Activated gamma-delta T cell (primary cell): ENCODE data around the gene CCL24.
"Not testable (repeated sequence)": the region's sequence is repeated elsewhere in the genome, so short reads cannot be mapped to it uniquely, and the experiment has no call there.

Experiments
- DNase-seq: peaks from one replicate; lab custom pipeline; 2025; lab: John Stamatoyannopoulos, UW
- total RNA-seq, 2 donors: gene quantifications; one replicate each; lab custom pipeline; 2026; lab: John Stamatoyannopoulos, UW

CCL24 gene, protein sequence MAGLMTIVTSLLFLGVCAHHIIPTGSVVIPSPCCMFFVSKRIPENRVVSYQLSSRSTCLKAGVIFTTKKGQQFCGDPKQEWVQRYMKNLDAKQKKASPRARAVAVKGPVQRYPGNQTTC
- 0 reads per million in 2 donors for total RNA-seq

DNA sequence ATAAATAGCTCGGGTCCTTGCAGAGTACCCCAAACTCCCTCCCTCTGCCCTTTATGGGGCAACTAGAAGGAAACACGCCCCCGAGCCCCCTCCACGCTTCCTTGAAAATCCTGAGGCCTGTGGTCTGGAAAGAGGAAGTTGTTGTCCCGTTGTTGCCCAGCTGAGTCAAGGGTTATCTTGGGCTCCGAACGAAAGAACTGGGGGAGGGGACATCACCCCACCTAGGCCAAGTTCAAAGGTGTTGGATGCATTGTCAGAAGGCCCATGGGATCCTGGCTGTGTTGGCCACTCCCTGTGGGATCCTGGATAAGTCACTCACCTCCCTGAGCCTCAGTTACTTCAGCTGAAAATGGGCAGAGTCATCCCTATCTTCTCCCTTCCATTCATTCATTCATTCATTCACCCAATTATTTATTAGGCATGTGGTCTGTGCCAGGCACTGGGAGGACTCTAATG lies at the start of gene CCL24:
TSS of gene CCL24 (minus strand) at position 26 of the 456 bp plus-strand sequence. CDS start 91 bp downstream, outside the sequence.
- DNase-seq, result no peak

DNA sequence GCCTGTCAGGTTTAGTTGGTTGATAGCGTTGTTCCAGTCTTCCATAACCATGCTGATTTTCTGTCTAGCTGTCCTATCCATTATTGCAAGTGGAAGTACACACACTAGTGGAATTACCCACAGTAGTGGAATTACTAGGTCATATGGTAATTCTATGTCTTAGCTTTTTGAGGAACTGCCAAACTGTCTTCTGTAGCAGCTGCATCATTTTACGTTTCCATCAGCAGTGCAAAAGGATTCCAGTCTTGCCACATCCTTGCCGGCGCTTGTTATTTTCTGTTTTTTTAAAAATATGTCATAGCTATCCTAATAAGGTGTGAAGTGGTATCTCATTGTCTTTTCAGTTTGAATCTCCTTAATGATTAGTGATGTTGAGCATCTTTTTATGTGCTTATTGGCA lies 48.0 kb upstream of the CCL24 start:
- no peak for DNase-seq

DNA sequence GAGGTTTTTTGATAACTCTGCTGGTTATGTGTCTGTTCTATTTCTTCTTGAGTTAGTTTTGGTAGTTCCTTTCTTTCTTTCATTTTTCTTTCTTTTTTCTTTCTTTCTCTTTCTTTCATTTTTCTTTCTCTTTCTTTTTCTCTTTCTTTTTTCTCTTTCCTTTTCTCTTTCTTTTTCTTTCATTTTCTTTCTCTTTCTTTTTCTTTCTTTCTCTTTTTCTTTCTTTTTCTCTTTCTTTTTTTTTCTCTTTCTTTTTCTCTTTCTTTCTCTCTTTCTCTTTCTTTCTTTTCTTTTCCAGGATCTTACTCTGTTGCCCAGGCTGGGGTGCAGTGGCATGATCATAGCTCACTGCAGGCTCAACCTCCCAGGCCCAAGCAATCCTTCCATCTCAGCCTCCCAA lies 44.8 kb upstream of the CCL24 start:
- DNase-seq, result no peak

DNA sequence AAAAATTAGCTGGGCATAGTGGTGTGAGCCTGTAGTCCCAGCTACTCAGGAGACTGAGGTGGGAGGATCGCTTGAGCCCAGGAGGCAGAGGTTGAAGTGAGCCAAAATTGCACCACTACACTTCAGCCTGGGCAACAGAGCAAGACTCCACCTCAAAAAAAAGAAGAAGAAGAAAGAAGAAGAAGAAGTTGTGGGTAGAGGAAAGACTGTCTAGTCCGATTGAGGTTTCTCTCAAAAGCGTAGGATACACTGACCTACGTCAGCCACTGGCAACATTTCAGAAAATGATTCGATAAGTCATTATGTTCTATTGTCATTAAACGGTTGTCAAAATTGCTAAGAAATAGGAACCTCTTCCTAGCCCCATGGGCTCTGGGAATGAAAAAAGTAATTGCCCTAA lies 42.9 kb upstream of the CCL24 start:
- DNase-seq, result no peak

DNA sequence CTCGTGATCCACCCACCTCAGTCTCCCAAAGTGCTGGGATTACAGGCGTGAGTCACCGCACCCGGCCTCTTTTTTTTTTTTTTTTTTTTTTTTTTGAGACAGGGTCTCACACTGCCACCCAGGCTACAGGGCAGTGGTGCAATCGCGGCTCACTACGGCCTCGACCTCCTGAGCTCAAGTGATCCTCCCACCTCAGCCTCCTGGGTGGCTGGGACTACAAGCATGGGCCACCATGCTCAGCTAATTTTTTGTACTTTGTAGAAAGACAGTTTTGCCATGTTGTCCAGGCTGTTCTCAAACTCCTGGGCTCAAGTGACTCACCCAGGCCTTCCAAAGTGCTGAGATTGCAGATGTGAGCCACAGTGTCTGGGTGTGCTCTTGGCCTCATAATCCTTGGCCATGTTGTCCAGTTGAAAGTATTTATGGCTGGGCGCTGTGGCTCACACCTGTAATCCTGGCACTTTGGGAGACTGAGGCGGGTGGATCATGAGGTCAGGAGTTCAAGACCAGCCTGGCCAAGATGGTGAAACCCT lies 41.3 kb upstream of the CCL24 start:
- not testable (repeated sequence) for DNase-seq

DNA sequence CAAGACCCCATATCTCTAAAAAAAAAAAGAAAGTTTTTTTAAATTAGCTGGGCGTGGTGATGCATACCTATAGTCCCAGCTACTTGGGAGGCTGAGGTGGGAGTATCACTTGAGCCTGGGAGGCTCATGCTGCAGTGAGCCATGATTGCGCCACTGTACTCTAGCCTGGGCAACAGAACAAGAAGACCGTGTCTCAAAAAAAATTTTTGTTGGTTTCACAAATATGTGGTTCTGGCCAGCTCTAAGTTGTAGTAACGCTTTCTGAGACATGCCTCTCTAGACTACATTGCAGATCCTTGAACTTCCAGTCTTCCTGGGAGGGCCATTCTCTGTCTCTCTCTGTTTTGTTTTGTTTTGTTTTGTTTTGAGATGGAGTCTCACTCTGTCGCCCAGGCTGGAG lies 40.6 kb upstream of the CCL24 start:
- DNase-seq, result no peak

DNA sequence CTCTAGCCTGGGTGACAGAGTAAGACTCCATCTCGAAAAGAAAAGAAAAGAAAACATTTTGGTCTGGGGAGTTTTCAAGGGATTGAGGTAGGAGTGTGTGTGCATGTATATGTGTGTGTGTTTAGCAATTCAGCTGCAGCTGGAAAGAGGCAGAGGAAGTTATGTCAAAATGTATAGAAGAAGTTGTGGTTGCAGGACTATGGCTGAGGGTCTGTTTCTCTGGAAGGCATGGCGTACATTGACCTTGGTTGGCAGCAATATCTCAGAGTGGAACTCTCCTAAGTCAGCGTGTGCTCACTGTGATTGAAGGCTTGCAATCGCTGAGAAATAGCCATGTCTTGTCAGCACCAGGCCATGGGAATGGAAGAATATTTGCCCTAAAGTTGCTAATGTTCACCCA lies 36.6 kb upstream of the CCL24 start:
- DNase-seq, result no peak

DNA sequence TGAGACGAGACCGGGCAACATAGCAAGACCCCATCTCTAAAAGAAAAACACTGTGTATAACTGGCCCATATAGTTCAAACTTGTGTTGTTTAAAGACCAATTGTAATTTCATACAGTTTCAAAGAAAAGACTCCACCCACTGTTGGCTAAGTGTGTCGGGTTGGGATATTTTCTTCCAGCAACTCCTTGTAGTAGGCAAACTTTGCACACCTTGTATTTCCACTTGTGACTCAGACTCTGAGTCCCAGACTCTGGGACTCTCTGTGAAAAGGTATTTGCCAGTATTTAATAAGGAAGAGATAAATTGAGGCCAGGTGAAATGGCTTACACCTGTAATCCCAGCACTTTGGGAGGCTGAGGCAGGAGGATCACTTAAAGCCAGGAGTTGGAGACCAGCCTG lies 36.0 kb upstream of the CCL24 start:
- DNase-seq, result no peak

DNA sequence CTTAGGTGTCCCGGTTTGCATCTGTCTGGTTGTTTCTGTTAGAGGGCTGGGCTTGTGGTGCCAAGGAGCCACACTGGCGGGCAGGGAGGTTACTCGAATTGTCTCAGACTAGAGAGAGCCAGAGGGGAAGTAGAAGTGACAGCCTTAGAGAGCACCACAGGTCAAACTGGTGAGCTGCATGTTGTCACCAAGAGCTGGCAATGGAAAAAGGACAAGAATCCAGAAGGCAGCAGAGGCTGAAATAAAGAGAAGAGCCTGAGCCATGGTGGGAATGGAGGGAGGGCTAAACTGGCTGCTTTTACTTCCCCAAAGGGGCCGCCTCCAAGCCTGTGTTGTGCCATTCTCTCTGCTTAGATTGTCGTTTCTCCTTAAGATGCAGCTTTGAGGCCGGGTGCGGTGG lies 34.1 kb upstream of the CCL24 start:
- no peak for DNase-seq

DNA sequence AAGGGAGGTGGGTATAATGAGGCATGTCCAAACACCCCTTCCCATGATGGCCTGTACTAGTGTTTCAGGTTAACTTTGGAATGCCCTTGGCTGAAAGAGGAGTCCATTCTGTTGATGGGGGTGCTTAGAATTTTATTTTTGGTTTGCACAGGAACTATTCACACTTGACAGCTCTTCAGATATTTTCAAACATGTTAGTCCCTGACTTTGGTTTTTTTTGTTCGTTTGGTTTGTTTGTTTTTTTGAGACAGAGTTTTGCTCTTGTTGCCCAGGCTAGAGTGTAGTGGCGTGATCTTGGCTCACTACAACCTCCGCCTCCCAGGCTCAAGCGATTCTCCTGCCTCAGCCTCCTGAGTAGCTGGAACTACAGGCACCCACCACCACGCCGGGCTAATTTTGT lies 31.5 kb upstream of the CCL24 start:
- not testable (repeated sequence) for DNase-seq

DNA sequence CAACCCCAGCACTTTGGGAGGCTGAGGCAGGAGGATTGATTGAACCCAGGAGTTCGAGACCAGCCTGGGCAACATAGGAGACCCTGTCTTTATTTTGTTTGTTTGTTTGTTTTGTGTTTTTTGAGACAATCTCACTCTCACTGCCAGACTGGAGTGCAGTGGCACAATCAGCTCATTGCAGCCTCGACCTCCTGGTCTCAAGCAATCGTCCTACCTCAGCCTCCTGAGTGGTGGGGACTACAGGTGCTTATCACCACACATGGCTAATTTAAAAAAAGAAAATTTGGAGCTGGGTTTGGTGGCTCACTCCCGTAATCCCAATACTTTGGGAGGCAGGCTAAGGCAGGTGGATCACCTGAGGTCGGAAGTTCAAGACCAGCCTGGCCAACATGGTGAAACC lies 30.6 kb upstream of the CCL24 start:
- DNase-seq, result no peak

DNA sequence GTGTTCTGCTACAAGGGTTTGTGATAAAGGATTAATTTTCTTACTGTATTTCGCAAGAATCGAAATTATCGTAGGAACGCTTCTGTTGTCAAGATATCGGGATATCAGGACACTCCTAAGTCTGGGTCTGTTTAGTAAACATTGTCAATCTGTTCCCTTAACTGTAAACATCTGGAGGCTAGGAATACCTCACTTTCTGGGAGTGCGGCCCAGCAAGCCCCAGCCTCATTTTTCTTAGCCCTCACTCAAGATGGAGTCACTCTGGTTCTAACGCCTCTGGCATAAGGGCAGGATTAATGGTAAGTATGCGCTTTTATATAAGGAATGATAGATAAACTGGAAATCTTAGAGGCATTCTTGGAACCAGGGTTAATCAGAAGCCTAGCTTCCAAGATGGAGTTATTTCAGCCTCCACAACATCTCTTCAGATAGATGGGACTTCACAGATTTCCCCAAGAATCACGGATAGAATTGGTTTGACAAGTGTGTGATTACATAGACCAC lies 30.1 kb upstream of the CCL24 start:
- DNase-seq, result no peak

DNA sequence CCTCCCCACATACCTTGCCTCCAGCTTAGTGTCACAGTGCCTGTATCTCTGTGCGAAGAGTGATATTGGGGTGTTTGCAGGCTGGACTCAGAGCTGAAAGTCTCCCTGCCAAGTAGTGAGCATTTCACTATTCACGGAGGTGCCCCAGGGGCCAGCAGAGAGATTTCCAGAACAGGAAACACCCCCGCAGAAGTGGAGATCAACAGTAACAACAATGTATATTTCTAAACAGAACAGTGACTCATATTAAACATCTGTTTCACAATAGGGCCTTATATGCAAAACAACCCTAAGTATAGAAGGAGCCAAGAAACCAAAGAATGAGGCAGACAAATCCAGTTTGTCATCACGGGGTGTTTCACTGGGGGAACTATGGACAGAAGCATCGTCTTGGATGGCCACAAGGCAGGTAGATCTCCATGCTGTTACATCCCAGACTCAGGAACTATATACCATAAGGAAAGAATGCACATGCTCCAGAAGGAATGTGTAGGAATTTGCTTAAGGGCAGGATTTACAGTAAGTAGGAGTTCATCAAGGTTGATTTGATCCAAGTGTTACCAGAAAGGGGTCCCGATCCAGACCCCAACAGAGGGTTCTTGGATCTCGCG lies 29.3 kb upstream of the CCL24 start:
- no peak for DNase-seq

DNA sequence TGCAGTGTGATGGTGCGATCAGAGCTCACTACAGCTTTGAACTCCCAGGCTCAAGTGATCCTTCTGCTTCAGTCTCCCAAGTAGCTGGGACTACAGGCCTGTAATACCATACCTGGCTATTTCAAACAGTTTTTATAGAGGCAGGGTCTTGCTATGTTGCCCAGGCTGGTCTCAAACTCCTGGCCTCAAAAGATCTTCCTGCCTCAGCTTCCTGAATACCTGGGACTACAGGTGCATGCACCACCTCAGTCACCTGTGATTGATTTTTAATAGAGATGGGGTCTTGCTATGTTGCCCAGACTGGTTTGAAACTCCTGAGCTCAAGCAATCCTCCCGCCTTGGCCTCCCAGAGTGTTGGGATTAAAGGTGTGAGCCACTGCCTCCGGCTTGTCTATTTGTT lies 26.4 kb upstream of the CCL24 start:
- DNase-seq, result no peak

DNA sequence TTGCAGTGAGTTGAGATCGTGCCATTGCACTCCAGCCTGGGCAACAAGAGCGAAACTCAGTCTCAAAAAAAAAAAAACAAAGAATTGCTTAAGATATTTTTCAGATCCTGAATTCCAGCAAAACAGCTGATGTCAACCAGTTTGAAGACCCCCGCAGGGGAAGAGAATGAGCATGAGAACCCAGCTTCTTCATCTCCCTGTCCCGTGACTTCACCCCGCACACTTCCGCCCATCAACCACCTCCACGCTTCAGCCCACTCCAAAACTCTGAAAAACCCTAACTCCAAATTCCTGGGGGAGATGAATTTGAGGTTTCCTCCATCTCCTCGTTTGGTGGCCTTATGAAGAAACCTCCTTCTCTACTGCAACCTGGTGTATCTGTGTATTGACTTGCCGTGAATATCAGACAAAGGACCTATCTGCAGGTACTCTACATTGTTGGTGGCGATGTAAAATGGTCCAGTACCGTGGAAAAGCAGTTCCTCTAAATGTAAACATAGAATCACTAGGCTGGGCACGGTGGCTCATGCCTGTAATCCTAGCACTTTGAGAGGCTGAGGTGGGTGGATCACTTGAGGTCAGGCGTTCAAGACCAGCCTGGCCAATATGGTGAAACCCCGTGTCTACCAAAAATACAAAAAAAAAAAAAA lies 24.8 kb upstream of the CCL24 start:
- not testable (repeated sequence) for DNase-seq

DNA sequence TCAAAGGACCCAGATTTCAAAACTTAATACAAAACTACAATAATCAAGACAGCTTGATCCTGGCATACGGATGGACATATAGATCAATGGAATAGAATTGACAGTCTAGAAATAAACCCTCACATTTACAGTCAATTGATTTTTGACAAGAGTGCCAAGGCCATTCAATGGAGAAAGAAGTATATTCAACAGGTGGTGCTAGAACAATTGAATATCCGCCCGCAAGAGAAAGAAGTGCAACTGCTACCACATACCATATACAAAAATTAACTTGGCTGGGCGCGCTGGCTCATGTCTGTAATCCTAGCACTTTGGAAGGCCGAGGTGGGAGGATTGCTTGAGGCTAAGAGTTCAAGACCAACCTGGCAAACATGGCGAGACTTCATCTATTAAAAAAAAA lies 23.2 kb upstream of the CCL24 start:
- no peak for DNase-seq

DNA sequence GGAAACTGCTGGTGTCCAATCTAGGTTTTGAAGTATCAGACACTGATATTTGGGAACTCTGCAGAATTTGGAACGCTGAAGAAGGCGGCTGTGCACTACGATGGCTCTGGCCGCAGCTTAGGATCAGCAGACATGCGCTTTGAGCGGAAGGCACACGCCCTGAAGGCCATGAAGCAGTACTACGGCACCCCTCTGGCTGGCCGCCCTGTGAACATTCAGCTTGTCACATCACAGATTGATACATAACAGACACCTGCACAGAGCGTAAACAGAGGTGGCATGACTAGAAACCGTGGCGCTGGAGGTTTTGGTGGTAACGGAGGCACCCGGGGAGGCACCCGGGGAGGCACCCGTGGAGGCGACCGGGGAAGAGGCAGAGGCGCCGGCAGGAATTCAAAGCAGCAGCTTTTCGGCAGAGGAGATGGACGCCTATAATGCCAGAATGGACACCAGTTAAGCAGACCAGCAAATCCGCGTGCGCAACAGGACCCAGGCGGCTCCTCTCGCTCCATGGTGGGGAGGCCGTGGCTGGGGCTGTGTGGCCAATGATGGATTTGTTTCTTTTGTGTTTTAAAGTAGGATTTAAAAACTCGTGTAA lies 22.2 kb upstream of the CCL24 start:
- no peak for DNase-seq

DNA sequence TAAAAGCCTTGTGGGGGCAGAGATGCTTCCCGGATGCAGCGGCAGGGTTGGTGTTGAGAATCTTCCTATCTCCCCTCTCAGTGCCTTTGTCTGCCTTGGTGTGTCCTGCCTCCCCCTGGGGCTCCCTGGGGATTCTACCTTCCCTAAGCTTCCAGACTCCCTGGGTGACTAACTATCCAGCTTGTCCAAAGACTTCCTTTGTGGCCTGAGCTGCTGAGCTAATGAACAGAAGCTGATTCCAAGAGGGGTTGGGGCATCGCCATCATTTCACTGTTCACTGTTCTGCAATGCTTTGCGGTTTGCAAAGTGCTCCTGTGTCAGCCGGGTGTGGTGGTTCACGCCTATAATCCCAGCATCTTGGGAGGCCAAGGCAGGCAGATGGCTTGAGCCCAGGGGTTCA lies 20.1 kb upstream of the CCL24 start:
- DNase-seq, result not testable (repeated sequence)

DNA sequence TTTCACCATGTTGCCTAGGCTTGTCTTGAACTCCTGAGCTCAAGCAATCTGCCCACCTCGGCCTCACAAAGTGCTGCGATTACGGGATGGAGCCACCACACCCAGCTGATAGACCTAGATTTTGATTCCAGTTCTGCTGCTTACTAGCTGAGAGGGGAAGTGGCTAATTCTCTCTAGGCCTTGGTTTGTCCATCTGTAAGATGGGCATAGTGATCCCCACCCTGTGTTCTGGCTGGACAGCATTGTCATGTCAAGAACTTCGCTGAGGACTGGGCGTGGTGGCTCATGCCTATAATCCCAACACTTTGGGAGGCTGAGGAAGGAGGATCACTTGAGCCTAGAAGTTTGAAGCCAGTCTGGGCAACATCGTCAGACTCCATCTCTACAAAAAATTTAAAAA lies 17.4 kb upstream of the CCL24 start:
- no peak for DNase-seq

DNA sequence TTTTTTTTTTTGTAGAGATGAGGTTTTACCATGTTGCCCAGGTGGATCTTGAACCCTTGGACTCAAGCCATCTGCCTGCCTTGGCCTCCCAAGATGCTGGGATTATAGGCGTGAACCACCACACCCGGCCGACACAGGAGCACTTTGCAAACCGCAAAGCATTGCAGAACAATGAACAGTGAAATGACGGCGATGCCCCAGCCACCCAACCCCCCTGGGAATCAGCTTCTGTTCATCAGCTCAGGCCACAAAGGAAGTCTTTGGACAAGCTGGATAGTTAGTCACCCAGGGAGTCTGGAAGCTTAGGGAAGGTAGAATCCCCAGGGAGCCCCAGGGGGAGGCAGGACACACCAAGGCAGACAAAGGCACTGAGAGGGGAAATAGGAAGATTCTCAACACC lies 16.1 kb upstream of the CCL24 start:
- not testable (repeated sequence) for DNase-seq

DNA sequence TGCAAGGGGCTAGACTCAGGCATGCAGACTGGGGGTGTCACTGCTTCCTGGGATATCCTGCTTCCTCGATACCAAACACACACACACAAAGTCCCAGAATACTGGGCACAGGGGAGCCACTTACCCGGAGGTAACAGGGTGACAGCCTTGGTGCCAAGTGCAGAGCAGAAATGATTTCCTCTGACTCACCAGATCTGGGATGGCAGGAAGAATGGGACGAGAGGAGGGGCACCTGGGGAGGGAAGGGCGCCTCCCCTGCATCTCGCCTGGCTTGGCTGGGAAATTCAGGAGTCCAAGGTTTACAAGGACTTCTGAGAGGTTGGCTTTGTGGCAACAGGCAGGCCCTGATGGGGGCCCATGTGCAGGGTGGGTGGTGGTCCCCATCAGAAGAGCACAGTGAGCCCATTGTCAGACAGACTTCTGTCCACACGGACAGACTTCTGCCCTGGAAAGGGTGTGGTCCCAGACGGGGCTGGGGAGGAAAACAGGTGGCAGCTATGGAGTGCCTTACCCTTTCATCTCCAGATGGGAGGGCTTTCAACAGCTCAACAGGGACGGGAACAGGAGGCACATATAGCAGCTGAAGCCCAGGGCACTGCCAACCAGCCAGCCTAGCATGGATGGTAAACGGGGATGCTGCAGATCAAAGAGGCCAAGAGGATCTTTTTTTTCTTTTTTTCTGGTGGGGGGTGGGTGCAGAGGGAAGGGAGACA lies 9.7 kb upstream of the CCL24 start:
- DNase-seq, result no peak

DNA sequence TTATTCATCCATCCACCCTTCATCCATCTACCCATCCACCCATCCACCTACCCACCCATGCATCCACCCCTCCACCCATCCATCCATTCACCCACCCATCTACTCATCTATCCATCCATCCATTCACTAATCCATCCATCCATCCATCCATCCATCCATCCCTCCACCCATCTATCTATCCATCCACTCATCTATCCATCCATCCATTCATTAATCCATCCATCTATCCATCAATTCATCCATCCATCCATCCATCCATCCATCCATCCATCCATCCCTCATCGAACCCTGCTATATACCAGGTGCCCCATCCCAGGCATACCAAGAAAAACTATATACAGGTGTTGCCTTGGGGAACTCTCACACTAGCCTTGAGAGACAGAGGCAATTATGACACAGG lies 7.1 kb upstream of the CCL24 start:
- no peak for DNase-seq
